Fibroblast of mammary gland (primary cell): Measurements from ENCODE around the gene NGFR.

Experiments
- DNase-seq: peaks from one replicate; pipeline ENCODE4 v3.0.0-alpha.2; 2010; ENCODE audit warnings: low read depth
- H3K4me3 ChIP-seq: 2 replicates; pipeline ENCODE4 v1.5.1; 2011; ENCODE audit warnings: low read depth, mild to moderate bottlenecking, low read length, moderate library complexity; ENCODE audit not compliant: control insufficient read depth
- CTCF ChIP-seq: conservative IDR thresholded peaks from 2 replicates; pipeline ENCODE4 v1.5.1; 2011; ENCODE audit warnings: low read depth, low read length, inconsistent platforms; ENCODE audit not compliant: control insufficient read depth, insufficient read depth

NGFR gene

GRCh38 chr17:49545806-49546545 is 50.9 kb downstream of the NGFR start:
- TF ChIP-seq CTCF = no peak
- no peak overlapping the region for H3K4me3 ChIP-seq
- no peak for DNase-seq

GRCh38 chr17:49546546-49547535 is 51.7 kb downstream of the NGFR start:
- H3K4me3 ChIP-seq = no peak overlapping the region
- no peak for DNase-seq
- TF ChIP-seq CTCF = no peak

- no peak for DNase-seq
- TF ChIP-seq CTCF = no peak
- H3K4me3 ChIP-seq = no peak overlapping the region
These were observed 52.5 kb downstream of the NGFR start for GRCh38 chr17:49547566-49547965.

GRCh38 chr17:49548051-49548505 is 53.0 kb downstream of the NGFR start:
- DNase-seq = no peak
- no peak overlapping the region for H3K4me3 ChIP-seq
- TF ChIP-seq CTCF = no peak

- peak; percentile 51 for DNase-seq
- no peak overlapping the region for H3K4me3 ChIP-seq
- TF ChIP-seq CTCF = peak; percentile 79
These were observed 53.6 kb downstream of the NGFR start for GRCh38 chr17:49548506-49549310.

GRCh38 chr17:49549311-49549605 is 54.2 kb downstream of the NGFR start:
- no peak for TF ChIP-seq CTCF

More at GRCh38 chr17:49549311-49549605, 54.2 kb downstream of the NGFR start:
- DNase-seq = no peak
- H3K4me3 ChIP-seq = no peak overlapping the region
